Fibroblast of lung (primary cell): ENCODE results near the gene CLIC3. TPM values are rescaled to one million over a fixed set of nuclear protein-coding genes. Genes with fewer than 3 reads are reported as not detected.

Source experiments
- DNase-seq, 2 donors: peaks; one replicate each; pipeline versions ENCODE4 v3.0.0 to v3.0.0-alpha.2; 2010; ENCODE audit warnings: low read depth in 2 of 2
- H2AFZ ChIP-seq: 2 replicates; pipeline ENCODE4 v1.5.1; 2012; ENCODE audit warnings: low read length, control low read depth, inconsistent platforms
- H3K27ac ChIP-seq: 2 replicates; pipeline ENCODE4 v1.5.1; 2011; ENCODE audit warnings: low read length, control low read depth; ENCODE audit not compliant: insufficient read depth
- H3K27me3 ChIP-seq: 2 replicates; pipeline ENCODE4 v1.5.1; 2011; ENCODE audit warnings: mild to moderate bottlenecking, low read length; ENCODE audit not compliant: control insufficient read depth, insufficient read depth
- H3K36me3 ChIP-seq: 2 replicates; pipeline ENCODE4 v1.5.1; 2011; ENCODE audit warnings: low read length; ENCODE audit not compliant: control insufficient read depth, insufficient read depth
- H3K4me1 ChIP-seq: 2 replicates; pipeline ENCODE4 v1.5.1; 2011; ENCODE audit warnings: low read length; ENCODE audit not compliant: control insufficient read depth, insufficient read depth; ENCODE audit errors: extremely low read depth
- H3K4me2 ChIP-seq: 2 replicates; pipeline ENCODE4 v1.5.1; 2011; ENCODE audit warnings: low read length, control low read depth; ENCODE audit not compliant: insufficient read depth; ENCODE audit errors: extremely low read depth
- H3K4me3 ChIP-seq, 4 experiments: fragments of 200-600 bp in 1 of 4; sonication (generic) in 1 of 4; replicated peaks in 1 of 4; 2 replicates each; pipeline ENCODE4 v1.5.1; 2011 to 2016; ENCODE audit warnings: low read length in 4 of 4, low read depth in 3 of 4, mild to moderate bottlenecking in 3 of 4, control low read depth in 2 of 4, inconsistent platforms in 1 of 4, mixed read lengths in 1 of 4; ENCODE audit not compliant: insufficient read depth in 1 of 4; ENCODE audit errors: control extremely low read depth in 1 of 4
- H3K79me2 ChIP-seq: 2 replicates; pipeline ENCODE4 v1.5.1; 2012; ENCODE audit warnings: mild to moderate bottlenecking, low read length, inconsistent platforms; ENCODE audit not compliant: control insufficient read depth, insufficient read depth
- H3K9ac ChIP-seq: 2 replicates; pipeline ENCODE4 v1.5.1; 2011; ENCODE audit warnings: mild to moderate bottlenecking, low read length, control low read depth; ENCODE audit not compliant: insufficient read depth
- H3K9me3 ChIP-seq: 2 replicates; pipeline ENCODE4 v1.5.1; 2012; ENCODE audit warnings: low read depth, low read length; ENCODE audit not compliant: control insufficient read depth, insufficient read depth
- H4K20me1 ChIP-seq: 2 replicates; pipeline ENCODE4 v1.5.1; 2011; ENCODE audit warnings: low read length; ENCODE audit not compliant: control insufficient read depth, insufficient read depth; ENCODE audit errors: extremely low read depth
- CTCF ChIP-seq, 2 donors: IDR thresholded peaks in 1 of 2; conservative IDR thresholded peaks in 1 of 2; 1 replicate in 1 of 2; 2 replicates in 1 of 2; pipeline ENCODE4 v1.5.1; 2011 to 2012; ENCODE audit warnings: low read length in 2 of 2, control low read depth in 1 of 2, inconsistent platforms in 1 of 2, low read depth in 1 of 2, mild to moderate bottlenecking in 1 of 2
- EZH2 ChIP-seq: IDR thresholded peaks from 2 replicates; pipeline ENCODE4 v1.5.1; 2012; ENCODE audit warnings: low read length, control low read depth, mild to moderate bottlenecking; ENCODE audit errors: missing control alignments
- polyA plus RNA-seq, 2 donors: library from polyadenylated mRNA; depleted of rRNA in 1 of 2; stranded (reverse) in 1 of 2; unstranded in 1 of 2; fragments of >200 nt; gene quantifications; 2 replicates each; pipeline ENCODE4 v1.2.1, GENCODE V29; 2011 to 2012; ENCODE audit warnings: missing spikeins in 1 of 2
- total RNA-seq: library from RNA; depleted of rRNA; stranded (reverse); fragments of >200 nt; gene quantifications from 2 replicates; pipeline ENCODE4 v1.2.1, GENCODE V29; 2014

Gene CLIC3
- total and polyA plus RNA-seq, 2 donors (not counting 1 experiment from before 2014, with no cell fraction given), result 0.98 to 3.5 TPM

DNA sequence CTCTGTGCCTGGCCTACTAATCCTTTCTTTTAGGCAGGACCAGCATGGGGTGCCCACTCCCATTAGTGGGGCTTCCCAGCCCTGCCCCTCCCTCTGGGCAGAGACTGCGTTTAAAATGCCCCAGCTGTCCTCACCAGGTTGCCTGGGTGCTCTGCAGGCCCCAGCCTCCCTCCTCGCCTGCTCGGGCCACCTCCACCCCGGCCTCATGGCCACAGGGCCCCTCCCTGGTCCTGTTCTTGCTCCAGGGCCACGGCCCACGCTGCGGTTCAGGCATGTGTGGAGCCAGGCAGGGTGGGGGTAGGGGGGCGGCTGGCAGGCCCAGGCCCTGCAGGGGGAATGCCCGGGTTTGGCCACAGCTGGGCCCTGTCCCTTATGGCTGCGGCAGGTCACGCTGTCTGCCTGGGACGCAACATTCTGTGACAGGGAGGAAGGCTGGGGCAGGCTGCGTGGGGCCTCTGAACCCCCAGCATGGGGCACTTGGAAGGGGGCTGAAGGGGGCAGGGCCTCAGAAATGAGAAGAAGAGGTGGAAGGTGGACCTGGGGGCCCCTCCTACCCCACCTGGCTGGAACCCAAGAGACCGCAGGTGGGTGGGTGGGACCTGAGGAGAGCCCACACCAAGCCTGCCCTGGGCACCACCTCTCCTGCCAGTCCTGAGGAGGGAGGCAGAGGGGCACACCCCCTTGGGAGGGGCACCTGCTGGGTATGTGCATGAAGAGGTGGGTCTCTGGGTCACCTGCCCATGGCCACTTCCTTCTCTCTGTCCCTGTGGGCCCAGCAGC, 44.6 kb downstream of the CLIC3 start, which contains the start of gene LCN12:
Gene LCN12 (plus strand): TSS at position 733 of the 780 bp plus-strand sequence. CDS start 55 bp downstream, outside the sequence.
- no peaks in the 10 kb centered on the region for H3K4me1 ChIP-seq
- TF ChIP-seq EZH2 (no peak), CTCF (conservative IDR thresholded peaks at IDR 0.05 in 1 of 2, IDR thresholded peaks at IDR 0.05 in 1 of 2; ENCODE audit: low read depth in 1 of 2, low read length in 2 of 2) (no peak)
- no peak within 1 kb of the TSS for H3K9ac ChIP-seq
- no peaks in the 10 kb centered on the region for H3K79me2 ChIP-seq
- H3K27me3 ChIP-seq, result no peaks in the 10 kb centered on the region
- no peaks in the 10 kb centered on the region for H3K9me3 ChIP-seq
- no peak within 1 kb of the TSS for H3K4me2 ChIP-seq
- DNase-seq, result no peak
- H3K27ac ChIP-seq, result no peak within 1 kb of the TSS
- no peak within 1 kb of the TSS for H3K4me3 ChIP-seq
- no peaks in the 10 kb centered on the region for H3K36me3 ChIP-seq
- H4K20me1 ChIP-seq, result no peaks in the 10 kb centered on the region
- H2AFZ ChIP-seq, result no peak within 1 kb of the TSS

GRCh38 chr9:136950656-136951276, 45.6 kb downstream of the CLIC3 start:
- Histone ChIP-seq H2AFZ (no peak overlapping the region), H3K36me3 (no peaks in the 10 kb centered on the region), H3K4me2 (peak overlapping the region; percentile 1), H3K79me2 (no peaks in the 10 kb centered on the region), H3K27me3 (no peaks in the 10 kb centered on the region), H3K9me3 (no peaks in the 10 kb centered on the region), H3K27ac (no peak overlapping the region), H4K20me1 (no peaks in the 10 kb centered on the region), H3K4me1 (no peaks in the 10 kb centered on the region), H3K9ac (no peak overlapping the region), H3K4me3 (peak overlapping the region in 1 of 4 experiments; percentile 61)
- no peak for TF ChIP-seq CTCF (conservative IDR thresholded peaks at IDR 0.05 in 1 of 2, IDR thresholded peaks at IDR 0.05 in 1 of 2; ENCODE audit: low read depth in 1 of 2, low read length in 2 of 2)
- DNase-seq, result no peak

- no peak overlapping the region for H3K27ac ChIP-seq
- H2AFZ ChIP-seq, result peak overlapping the region; percentile 70
- no peaks in the 10 kb centered on the region for H3K79me2 ChIP-seq
- no peaks in the 10 kb centered on the region for H3K9me3 ChIP-seq
- DNase-seq, result peak; percentile 72 to 73
- peak overlapping the region; percentile 89 for H3K4me2 ChIP-seq
- H4K20me1 ChIP-seq, result no peaks in the 10 kb centered on the region
- no peaks in the 10 kb centered on the region for H3K36me3 ChIP-seq
- peak overlapping the region; percentile 40 for H3K9ac ChIP-seq
- peak overlapping the region; percentile 47 to 61 (median 48) for H3K4me3 ChIP-seq
- no peaks in the 10 kb centered on the region for H3K27me3 ChIP-seq
- H3K4me1 ChIP-seq, result no peaks in the 10 kb centered on the region
- TF ChIP-seq EZH2 (no peak), CTCF (conservative IDR thresholded peaks at IDR 0.05 in 1 of 2, IDR thresholded peaks at IDR 0.05 in 1 of 2; ENCODE audit: low read depth in 1 of 2, low read length in 2 of 2) (no peak)
These were observed 46.3 kb downstream of the CLIC3 start for GRCh38 chr9:136949817-136950655.
